Stimulated activated CD8-positive, alpha-beta memory T cell treated with anti-CD3 and anti-CD28 coated beads, Interleukin-4, amount 100 ng/mL, for 48 hours (primary cell): ENCODE measurements around the gene IL1RL1.
"Not testable (repeated sequence)": the region's sequence is repeated elsewhere in the genome, so short reads cannot be mapped to it uniquely, and the experiment has no call there.

Source experiments
- DNase-seq: peaks from one replicate; pipeline ENCODE4 v3.0.0-alpha.2; 2020

The IL1RL1 gene

DNA sequence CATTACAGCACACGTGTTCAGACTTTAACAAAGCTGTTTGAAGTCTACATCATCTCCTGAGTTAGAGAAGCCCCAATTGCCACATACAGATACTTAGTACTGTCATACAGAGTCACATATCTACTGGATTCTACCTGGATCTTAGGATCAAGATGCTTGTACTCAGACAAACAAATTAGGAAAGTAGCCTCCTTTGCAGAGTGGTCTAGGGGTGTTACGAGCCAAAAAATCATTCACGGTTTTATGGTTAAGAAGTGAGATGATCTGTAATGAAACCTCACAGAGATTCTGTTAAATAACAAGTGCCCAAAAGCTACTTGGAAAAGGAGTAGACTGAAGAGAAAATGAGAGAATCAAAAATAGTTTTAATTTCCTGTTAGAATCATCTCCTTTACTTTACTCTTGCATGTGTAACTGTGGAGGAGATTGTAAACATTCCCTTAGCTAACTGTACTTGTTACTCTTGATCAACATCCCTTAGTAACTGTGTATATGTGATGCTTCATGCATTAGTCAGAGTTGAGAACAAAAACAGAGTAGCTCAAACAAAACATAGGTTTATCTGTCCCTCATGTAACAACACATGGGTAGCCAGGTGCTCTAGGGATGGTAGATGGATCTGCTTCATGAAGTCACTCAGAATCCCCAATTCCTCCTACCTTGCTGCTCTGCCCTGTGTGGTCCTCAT lies 16.4 kb upstream of the IL1RL1 start:
- no peak for DNase-seq

DNA sequence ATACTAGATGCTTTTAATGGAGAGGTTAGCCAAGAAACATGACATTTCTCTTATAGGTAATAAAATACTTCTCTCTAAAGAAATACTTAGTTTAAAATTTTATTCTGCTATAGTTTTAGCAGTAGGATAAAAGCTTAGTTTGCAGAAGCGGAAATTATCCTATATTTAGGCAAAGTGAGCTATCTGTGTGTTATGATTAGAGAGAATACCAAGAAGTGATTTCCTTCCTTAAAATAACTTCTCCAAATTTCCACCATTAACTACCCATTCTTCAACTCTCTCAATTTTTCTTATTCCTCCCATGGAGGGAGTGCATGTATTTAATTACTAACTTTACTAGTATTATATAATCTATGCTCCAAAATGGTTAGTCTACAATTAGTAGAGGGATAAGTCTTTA lies 15.8 kb upstream of the IL1RL1 start:
- DNase-seq, result no peak

GRCh38 chr2:102296449-102296848 lies 14.9 kb upstream of the IL1RL1 start:
- DNase-seq, result no peak

DNA sequence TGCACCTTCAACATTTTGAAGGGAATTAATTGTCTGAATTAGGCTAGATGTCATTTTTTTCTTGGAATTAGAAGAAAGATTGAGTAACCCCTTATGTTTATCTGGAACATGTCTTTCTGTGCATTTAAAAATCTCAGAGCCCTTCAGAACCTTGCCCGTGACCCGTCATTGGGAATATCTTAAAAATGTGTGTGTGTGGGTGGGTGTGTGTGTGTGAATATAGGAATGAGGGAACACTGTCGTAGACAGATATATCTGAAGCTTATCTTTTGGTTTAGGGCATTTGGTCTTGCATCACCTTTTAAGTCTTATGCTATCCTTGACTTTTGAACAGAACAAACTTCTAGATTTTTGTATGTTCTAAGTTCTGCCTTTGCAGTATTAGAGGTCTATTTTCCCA lies 13.5 kb upstream of the IL1RL1 start:
- DNase-seq, result no peak

GRCh38 chr2:102301867-102302362 lies 9.4 kb upstream of the IL1RL1 start:
- DNase-seq, result peak; percentile 63

DNA sequence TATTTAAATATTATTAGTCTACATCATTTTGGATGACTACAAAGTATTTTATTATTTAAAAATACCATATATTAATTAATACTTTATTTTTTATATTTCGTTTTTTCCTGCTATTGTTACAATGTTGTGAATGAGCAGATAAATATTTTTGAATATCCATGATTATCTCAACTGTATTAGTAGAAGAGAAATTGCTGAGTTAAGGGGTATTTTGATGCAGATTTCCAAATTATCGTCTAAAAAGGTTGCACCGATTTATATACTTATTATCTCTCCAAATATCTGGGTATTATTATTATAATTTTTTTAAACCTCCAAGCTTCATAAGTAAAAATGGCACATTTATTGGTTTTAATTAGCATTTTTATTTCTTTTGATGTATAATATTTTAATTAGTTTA lies 8.9 kb upstream of the IL1RL1 start:
- DNase-seq, result no peak

DNA sequence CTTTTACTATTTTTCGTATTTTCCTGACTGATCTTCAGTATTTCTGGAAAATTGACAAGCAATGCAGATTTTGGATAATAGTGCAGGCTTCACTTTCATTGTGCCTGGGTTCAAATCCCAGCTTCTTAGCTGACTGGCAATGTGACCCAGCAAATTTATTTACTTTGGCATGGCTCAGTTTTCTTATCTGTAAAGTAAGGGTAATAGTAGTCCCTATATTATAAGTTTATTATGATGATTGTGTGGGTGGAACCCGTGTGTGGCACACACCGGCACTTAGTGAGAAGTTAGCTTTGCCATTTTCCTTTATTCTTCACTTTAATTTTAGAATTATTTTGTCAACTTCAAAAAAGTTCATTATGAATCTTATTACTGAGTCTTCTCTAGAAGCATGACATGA lies 7.8 kb upstream of the IL1RL1 start:
- no peak for DNase-seq

- no peak for DNase-seq
These were observed 7.1 kb upstream of the IL1RL1 start for GRCh38 chr2:102304268-102304667.

GRCh38 chr2:102304711-102305611 lies 6.4 kb upstream of the IL1RL1 start:
- peak; percentile 53 for DNase-seq

DNA sequence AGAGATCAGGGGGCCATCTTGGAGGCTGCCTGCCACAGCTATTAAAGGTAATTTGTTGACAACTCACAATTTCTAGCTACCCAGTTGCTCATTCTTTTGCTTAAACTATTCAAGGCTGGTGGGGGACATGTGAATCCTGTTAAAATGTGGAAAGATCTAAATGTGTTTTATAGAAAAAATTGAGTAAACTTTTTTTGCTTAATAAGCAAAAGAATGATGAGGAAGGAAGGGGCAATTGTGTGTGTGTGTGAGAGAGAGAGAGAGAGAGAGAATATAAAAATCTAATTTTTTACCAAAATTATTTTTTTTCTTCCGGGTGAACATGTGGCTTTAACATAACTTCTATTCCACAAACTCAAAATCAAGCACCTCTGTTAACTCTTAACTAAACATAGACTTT lies 5.2 kb upstream of the IL1RL1 start:
- DNase-seq, result no peak

DNA sequence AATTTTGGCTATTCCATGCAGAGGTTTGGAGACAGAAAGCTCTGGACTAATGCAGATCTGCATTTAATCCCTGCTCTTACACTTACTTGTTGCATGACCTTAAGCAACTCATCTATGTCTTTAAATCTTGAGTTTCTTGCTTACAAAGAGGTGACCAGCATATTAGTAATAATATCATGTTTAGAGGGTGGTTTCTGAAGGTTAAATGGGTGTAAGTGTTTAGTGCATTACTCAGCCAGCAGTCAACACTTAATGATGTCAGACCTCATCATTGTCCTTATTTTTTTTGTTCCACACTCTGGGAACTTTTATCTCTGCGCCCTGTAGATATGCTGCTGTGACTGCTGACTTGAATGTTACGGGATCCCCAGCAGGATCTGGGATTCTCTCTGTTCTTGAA lies 1.7 kb downstream of the IL1RL1 start:
- no peak for DNase-seq

DNA sequence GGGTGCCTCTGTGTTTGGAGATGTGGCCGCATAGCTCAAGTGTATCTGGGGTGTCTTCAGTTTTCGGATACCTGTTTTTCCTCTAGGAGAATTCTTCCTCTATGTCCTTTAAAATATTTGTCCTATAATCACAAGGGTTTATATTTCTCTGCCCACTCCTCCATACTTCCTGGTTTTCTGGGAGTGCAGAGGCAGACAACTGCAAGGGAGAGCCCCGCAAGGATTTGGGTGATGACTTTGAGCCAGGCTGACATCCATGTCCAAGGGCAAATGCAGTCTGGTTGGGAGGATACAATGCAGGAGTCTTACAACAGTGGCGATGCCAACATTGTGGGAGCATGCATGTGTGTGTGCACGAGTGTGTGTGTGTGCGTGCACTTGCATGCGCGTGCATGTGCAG lies 2.1 kb downstream of the IL1RL1 start:
- no peak for DNase-seq

DNA sequence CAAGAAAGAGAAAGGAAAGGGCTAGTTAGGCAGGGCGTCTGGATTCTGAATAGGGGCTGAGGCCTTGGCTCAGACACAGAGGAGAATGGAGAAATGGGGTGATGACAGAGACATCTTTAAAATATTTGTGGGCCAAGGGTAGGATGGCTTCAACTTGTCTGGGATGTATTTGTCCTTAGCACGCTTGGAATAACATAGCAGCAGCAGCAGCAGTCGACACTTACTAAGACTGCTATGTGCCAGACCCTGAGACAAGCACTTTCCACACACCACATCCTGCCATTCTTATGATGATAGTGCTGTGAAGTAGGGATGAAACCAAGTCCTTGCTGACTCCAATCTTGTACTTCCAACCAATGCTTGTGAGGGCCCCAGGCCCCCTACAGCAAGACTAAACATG lies 2.6 kb downstream of the IL1RL1 start:
- DNase-seq, result no peak

- DNase-seq, result no peak
These were observed 4.6 kb downstream of the IL1RL1 start for GRCh38 chr2:102315921-102316320.

DNA sequence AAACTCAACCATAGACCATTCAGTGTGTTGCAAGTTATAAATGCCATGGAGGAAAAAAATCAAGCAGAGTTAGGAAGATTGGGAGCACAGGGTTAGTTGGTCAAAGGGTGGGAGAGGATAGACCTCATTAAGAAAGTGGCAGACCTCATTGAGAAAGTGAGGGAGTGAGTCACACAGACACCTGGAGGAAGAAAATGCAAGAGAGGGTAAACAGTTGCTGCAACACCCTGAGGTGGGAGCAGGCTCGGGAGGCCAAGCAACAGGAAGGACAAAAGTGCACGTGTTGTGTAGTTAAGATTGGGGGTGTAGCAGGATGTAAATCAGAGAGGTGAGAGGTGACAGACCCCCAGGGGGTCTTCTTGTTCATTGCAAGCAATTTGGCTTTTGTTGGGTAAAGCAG lies 6.4 kb downstream of the IL1RL1 start:
- no peak for DNase-seq

DNA sequence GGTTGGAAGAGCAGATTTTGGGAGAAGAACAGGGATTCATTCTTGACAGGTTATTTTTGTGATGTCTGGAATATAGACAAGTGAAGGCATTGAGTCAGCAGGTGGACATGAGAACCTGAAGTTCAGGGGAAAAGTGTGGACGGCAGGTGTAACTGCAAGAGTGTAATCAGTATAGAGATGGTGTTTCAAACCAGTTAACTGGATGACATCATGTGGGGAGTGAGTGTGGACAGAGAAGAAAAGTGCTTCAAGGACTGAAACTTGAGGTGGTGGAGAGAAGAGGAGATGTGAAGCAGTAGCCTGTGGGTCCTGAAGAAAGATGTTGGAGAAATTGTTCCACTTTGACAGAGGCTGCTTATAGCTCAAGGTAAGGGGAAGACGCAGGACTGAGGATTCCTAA lies 7.1 kb downstream of the IL1RL1 start:
- DNase-seq, result no peak

- no peak for DNase-seq
These were observed 10.8 kb downstream of the IL1RL1 start for GRCh38 chr2:102321941-102322719.

- not testable (repeated sequence) for DNase-seq
These were observed 13.6 kb downstream of the IL1RL1 start for GRCh38 chr2:102324914-102325313.

DNA sequence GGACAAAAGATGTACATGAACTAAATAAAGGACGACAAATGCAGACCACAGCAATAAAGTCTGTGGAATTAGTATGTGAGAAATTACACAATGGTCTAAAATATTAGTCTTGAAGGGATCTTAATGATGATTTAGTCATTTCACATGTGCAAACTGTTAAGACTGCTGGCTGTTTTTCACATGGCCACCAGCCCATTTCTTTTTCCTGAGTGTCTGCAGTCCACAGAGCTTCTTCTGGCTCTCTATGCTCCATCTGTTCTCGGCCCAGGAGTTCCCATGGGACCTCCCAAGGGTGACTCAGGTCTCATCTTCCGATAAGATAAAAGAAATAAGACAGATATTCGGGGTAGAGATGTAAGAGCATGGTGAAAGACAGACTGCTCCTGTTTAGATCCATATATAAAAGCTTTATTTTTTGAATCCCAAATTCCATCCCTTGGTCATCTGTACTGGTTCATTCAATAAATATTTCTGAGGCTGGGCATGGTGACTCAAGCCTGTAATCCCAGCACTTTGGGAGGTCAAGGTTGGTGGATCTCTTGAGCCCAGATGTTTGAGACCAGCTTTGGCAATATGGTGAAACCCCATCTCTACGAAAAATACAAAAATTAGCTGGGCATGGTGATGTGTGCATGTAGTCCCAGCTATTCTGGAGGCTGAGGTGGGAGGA lies 20.1 kb downstream of the IL1RL1 start:
- DNase-seq, result no peak

DNA sequence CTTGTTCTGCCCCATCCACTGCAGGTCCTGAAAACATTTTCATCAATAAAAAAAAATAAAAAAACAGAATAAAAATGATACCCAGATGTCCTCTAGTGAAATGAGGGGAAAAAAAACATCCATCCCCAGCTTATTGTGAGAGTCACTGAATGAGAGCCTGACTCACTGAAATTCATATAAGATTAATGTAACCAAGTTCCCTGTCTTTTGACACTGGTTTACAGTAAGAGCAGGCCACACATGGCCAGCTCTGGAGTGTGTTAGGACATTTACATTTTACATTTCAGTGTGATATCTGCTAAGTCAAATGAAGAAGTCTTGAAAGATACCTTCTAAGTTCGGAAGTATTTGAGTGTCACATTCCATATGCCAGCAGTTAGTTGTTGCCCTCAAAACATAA lies 23.1 kb downstream of the IL1RL1 start:
- DNase-seq, result no peak

GRCh38 chr2:102335871-102336366 lies 24.6 kb downstream of the IL1RL1 start:
- DNase-seq, result no peak

- DNase-seq, result no peak
These were observed 25.2 kb downstream of the IL1RL1 start for GRCh38 chr2:102336502-102336945.

DNA sequence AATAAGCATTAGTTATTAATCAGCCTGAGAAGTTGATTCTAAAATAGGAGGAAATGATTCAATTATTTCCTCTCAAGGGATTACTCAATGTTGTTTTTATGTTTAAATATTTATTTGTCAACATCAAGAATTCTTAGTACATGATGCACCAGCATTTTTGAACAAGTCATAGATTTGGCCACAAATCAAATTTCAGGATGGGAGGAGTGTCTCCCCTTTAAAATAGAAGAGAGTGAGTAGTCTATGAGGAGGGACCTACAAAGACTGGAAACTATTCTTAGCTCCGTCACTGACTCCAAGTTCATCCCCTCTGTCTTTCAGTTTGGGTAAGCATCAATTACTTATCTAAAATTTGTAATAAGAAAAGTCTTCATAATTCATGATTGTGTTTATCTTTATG lies 25.6 kb downstream of the IL1RL1 start:
- DNase-seq, result no peak
